Lower leg skin (tissue), 3 donors: Measurements from ENCODE around the gene ADGRV1.

Experiments used
- CTCF ChIP-seq, 3 donors: fragments of 450-650 bp; IDR thresholded peaks; one replicate each; pipeline ENCODE4 v1.5.1; 2016; ENCODE audit warnings: antibody characterized with exemption in 3 of 3, mild to moderate bottlenecking in 3 of 3, moderate library complexity in 2 of 3
- POLR2A ChIP-seq, 2 donors: fragments of 450-650 bp; IDR thresholded peaks; one replicate each; pipeline ENCODE4 v1.6.1; 2016 to 2017; ENCODE audit warnings: antibody characterized with exemption in 2 of 2, mild to moderate bottlenecking in 1 of 2, moderate library complexity in 1 of 2

GRCh38 chr5:91024206-91024605 is 465.6 kb downstream of the ADGRV1 start:
- TF ChIP-seq CTCF (IDR thresholded peaks at IDR 0.05) (no peak), POLR2A (IDR thresholded peaks at IDR 0.05) (no peak)
